Ovary (tissue), 3 donors: ENCODE results near the gene ADARB2.

Source experiments
- POLR2A ChIP-seq: fragments of 450-650 bp; IDR thresholded peaks from one replicate; pipeline ENCODE4 v1.6.1; 2017; ENCODE audit warnings: antibody characterized with exemption, mild to moderate bottlenecking, moderate library complexity
- TF ChIP-seq, protein P1 (sequence below), 3 donors: fragments of 450-650 bp in 2 of 3; fragments of 200-600 bp in 1 of 3; IDR thresholded peaks; one replicate each; pipeline versions ENCODE4 v1.5.1 to v1.8.0; 2016 to 2022; ENCODE audit warnings: antibody characterized with exemption in 3 of 3, mild to moderate bottlenecking in 1 of 3
- donor health status: DM: no; HTN: no; CAD: no.

DNA sequence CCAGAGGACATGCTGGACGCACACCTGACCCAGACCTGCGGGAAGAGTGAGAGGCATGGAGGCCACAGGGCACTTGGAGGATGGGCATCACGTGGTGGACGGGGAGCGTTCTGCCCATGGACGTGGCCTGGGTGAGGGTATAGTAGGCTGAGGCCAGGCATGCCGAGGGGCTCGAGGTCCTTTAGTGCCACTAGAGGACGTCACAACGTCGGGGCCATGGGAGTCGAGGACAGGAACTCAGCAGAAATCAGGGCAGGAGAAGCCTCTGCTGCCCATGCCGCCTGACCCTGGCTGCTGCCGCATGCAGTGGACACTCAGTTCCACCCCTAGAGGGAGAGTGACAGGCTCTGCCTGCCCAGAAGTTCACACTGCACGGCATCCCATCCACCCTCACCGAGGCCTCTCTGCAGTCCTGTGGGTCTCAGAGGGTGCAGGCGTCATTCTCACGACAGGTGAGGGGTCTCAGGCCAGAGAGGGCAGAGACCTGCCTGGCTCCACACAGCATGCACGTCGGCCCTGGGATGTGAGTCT is 198.7 kb downstream of the ADARB2 start:
- no peak for TF ChIP-seq POLR2A
- TF ChIP-seq, protein P1, sequence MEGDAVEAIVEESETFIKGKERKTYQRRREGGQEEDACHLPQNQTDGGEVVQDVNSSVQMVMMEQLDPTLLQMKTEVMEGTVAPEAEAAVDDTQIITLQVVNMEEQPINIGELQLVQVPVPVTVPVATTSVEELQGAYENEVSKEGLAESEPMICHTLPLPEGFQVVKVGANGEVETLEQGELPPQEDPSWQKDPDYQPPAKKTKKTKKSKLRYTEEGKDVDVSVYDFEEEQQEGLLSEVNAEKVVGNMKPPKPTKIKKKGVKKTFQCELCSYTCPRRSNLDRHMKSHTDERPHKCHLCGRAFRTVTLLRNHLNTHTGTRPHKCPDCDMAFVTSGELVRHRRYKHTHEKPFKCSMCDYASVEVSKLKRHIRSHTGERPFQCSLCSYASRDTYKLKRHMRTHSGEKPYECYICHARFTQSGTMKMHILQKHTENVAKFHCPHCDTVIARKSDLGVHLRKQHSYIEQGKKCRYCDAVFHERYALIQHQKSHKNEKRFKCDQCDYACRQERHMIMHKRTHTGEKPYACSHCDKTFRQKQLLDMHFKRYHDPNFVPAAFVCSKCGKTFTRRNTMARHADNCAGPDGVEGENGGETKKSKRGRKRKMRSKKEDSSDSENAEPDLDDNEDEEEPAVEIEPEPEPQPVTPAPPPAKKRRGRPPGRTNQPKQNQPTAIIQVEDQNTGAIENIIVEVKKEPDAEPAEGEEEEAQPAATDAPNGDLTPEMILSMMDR (IDR thresholded peaks at IDR 0.05) = no peak
